ENCODE measurements around the gene CAPN1. TPM values are rescaled to one million over a fixed set of nuclear protein-coding genes. Genes with fewer than 3 reads are reported as not detected.

CAPN1 gene
- polyA plus RNA-seq, 1 of the 3 experiments (the other 2 are of a cell fraction), result 92.2 TPM

DNA sequence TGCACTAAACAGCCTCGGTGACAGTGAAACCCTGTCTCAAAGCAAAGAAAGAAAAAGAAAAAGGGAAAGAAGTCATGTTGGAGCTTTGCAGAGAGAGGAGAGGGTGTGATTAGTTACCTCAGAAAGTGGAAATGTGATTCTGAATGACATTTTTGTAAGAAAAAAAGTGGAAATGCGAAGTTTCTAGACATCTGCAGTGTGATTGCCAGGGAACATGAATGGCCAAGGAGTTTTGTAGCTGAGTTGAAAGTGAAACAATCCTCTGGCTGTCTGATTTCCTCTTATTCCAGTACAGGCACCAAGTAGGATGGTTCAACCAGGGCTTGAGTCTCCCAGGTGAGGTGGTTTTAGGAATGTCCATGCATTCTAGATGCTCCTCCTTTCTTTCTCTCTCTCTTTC, 29.6 kb upstream of the CAPN1 start:
- Histone ChIP-seq H3K4me2 (no peak overlapping the region; the same call in 1 of the 2 replicates), H3K27me3 (ENCODE audit: insufficient read depth) (no peaks in the 10 kb centered on the region), H3K4me1 (ENCODE audit: control insufficient read depth in 1 of 2, insufficient read depth in 2 of 2, low read depth in 1 of 2, low read length in 1 of 2) (peaks cover 11% of the 10 kb centered on the region in 2 experiments; a peak in 2 of 4 replicates), H3K9ac (no peak overlapping the region), H4K20me1 (ENCODE audit: insufficient read depth) (no peaks in the 10 kb centered on the region), H3K9me3 (no peaks in the 10 kb centered on the region), H3K27ac (ENCODE audit: low read depth in 2 of 2, low read length in 1 of 2) (no peak overlapping the region), H3K4me3 (ENCODE audit: low read depth in 2 of 2, low read length in 1 of 2) (no peak overlapping the region), H3F3A (replicated peaks; ENCODE audit: insufficient read depth) (peaks cover 14% of the 10 kb centered on the region), H2AFZ (ENCODE audit: low read depth) (peak overlapping the region; percentile 29; the same call in 1 of the 2 replicates), H3K9me2 (no peaks in the 10 kb centered on the region), H3K79me2 (ENCODE audit: insufficient read depth) (no peaks in the 10 kb centered on the region), H3K36me3 (replicated peaks in 1 of 2; ENCODE audit: control insufficient read depth in 1 of 2, insufficient read depth in 2 of 2, low read length in 1 of 2) (no peaks in the 10 kb centered on the region)
- TF ChIP-seq FOSL2 (IDR thresholded peaks at IDR 0.05; ENCODE audit: borderline replicate concordance, low read depth) (no peak), MEF2A (IDR thresholded peaks at IDR 0.05; ENCODE audit: borderline replicate concordance, low read depth) (no peak), NFIC (IDR thresholded peaks at IDR 0.05; ENCODE audit: borderline replicate concordance) (no peak), FOXM1 (IDR thresholded peaks at IDR 0.05; ENCODE audit: low read depth) (no peak), TCF12 (IDR thresholded peaks at IDR 0.05) (no peak), JUND (IDR thresholded peaks at IDR 0.05) (no peak), POLR2AphosphoS5 (IDR thresholded peaks at IDR 0.05; ENCODE audit: low read depth, low read length) (no peak), MXI1 (IDR thresholded peaks at IDR 0.05; ENCODE audit: low read depth, low read length) (no peak), SMC3 (IDR thresholded peaks at IDR 0.05; ENCODE audit: low read depth, low read length) (no peak), YY1 (IDR thresholded peaks at IDR 0.05; ENCODE audit: low read depth) (no peak), RFX5 (IDR thresholded peaks at IDR 0.05; ENCODE audit: low read length) (no peak)
- TF ChIP-seq, protein P1, sequence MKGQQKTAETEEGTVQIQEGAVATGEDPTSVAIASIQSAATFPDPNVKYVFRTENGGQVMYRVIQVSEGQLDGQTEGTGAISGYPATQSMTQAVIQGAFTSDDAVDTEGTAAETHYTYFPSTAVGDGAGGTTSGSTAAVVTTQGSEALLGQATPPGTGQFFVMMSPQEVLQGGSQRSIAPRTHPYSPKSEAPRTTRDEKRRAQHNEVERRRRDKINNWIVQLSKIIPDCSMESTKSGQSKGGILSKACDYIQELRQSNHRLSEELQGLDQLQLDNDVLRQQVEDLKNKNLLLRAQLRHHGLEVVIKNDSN (IDR thresholded peaks at IDR 0.05; ENCODE audit: borderline replicate concordance, low read depth), result no peak
- TF ChIP-seq, protein P2, sequence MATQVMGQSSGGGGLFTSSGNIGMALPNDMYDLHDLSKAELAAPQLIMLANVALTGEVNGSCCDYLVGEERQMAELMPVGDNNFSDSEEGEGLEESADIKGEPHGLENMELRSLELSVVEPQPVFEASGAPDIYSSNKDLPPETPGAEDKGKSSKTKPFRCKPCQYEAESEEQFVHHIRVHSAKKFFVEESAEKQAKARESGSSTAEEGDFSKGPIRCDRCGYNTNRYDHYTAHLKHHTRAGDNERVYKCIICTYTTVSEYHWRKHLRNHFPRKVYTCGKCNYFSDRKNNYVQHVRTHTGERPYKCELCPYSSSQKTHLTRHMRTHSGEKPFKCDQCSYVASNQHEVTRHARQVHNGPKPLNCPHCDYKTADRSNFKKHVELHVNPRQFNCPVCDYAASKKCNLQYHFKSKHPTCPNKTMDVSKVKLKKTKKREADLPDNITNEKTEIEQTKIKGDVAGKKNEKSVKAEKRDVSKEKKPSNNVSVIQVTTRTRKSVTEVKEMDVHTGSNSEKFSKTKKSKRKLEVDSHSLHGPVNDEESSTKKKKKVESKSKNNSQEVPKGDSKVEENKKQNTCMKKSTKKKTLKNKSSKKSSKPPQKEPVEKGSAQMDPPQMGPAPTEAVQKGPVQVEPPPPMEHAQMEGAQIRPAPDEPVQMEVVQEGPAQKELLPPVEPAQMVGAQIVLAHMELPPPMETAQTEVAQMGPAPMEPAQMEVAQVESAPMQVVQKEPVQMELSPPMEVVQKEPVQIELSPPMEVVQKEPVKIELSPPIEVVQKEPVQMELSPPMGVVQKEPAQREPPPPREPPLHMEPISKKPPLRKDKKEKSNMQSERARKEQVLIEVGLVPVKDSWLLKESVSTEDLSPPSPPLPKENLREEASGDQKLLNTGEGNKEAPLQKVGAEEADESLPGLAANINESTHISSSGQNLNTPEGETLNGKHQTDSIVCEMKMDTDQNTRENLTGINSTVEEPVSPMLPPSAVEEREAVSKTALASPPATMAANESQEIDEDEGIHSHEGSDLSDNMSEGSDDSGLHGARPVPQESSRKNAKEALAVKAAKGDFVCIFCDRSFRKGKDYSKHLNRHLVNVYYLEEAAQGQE (IDR thresholded peaks at IDR 0.05; ENCODE audit: low read depth, low read length), result no peak
- TF ChIP-seq, protein P3, sequence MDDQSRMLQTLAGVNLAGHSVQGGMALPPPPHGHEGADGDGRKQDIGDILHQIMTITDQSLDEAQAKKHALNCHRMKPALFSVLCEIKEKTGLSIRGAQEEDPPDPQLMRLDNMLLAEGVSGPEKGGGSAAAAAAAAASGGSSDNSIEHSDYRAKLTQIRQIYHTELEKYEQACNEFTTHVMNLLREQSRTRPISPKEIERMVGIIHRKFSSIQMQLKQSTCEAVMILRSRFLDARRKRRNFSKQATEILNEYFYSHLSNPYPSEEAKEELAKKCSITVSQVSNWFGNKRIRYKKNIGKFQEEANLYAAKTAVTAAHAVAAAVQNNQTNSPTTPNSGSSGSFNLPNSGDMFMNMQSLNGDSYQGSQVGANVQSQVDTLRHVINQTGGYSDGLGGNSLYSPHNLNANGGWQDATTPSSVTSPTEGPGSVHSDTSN (IDR thresholded peaks at IDR 0.05), result no peak
- TF ChIP-seq, protein P4, sequence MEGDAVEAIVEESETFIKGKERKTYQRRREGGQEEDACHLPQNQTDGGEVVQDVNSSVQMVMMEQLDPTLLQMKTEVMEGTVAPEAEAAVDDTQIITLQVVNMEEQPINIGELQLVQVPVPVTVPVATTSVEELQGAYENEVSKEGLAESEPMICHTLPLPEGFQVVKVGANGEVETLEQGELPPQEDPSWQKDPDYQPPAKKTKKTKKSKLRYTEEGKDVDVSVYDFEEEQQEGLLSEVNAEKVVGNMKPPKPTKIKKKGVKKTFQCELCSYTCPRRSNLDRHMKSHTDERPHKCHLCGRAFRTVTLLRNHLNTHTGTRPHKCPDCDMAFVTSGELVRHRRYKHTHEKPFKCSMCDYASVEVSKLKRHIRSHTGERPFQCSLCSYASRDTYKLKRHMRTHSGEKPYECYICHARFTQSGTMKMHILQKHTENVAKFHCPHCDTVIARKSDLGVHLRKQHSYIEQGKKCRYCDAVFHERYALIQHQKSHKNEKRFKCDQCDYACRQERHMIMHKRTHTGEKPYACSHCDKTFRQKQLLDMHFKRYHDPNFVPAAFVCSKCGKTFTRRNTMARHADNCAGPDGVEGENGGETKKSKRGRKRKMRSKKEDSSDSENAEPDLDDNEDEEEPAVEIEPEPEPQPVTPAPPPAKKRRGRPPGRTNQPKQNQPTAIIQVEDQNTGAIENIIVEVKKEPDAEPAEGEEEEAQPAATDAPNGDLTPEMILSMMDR (IDR thresholded peaks at IDR 0.05), result no peak
- TF ChIP-seq, protein P5, sequence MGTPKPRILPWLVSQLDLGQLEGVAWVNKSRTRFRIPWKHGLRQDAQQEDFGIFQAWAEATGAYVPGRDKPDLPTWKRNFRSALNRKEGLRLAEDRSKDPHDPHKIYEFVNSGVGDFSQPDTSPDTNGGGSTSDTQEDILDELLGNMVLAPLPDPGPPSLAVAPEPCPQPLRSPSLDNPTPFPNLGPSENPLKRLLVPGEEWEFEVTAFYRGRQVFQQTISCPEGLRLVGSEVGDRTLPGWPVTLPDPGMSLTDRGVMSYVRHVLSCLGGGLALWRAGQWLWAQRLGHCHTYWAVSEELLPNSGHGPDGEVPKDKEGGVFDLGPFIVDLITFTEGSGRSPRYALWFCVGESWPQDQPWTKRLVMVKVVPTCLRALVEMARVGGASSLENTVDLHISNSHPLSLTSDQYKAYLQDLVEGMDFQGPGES (IDR thresholded peaks at IDR 0.05; ENCODE audit: low read depth, low read length), result no peak
- WGBS (ENCODE audit: low lambda C conversion rate), result 46% methylated on average over 2 of the region's 2 CpGs
- POLR2A ChIA-PET, result no interaction called here
- DNase-seq, result no peak
- CTCF ChIA-PET, result interaction anchor here (0.7 to 1.1 kb wide), 3 partner anchors 35 to 314 kb away, joined by 3 to 4 read pairs (median 3); partner anchors contain the start of gene ZNHIT2
